Upper lobe of left lung (tissue), 6 donors: Measurements from ENCODE around the gene MTAP. TPM values are rescaled to one million over a fixed set of nuclear protein-coding genes. Genes with fewer than 3 reads are reported as not detected.

Experiments used
- ATAC-seq, 2 donors: fragments of 200-7000 bp; cut with Tn5 transposase; one replicate each; pipeline ENCODE4 v1.9.1; 2022; ENCODE audit warnings: mild to moderate bottlenecking in 2 of 2, moderate library complexity in 2 of 2; ENCODE audit not compliant: low FRiP score in 2 of 2
- DNase-seq, 2 donors: peaks; one replicate each; pipeline ENCODE4 v3.0.0-alpha.2; 2019 to 2020
- H3K27ac ChIP-seq, 4 donors: fragments of 200-600 bp; sonication (generic); one replicate each; pipeline ENCODE4 v1.5.1; 2016 to 2019
- H3K27me3 ChIP-seq, 4 donors: fragments of 200-600 bp; sonication (generic); one replicate each; pipeline ENCODE4 v1.5.1; 2017 to 2019
- H3K36me3 ChIP-seq, 4 donors: fragments of 200-600 bp; sonication (generic); one replicate each; pipeline ENCODE4 v1.5.1; 2016 to 2019
- H3K4me1 ChIP-seq, 4 donors: fragments of 200-600 bp; sonication (generic); one replicate each; pipeline ENCODE4 v1.5.1; 2018 to 2019
- H3K4me3 ChIP-seq, 4 donors: fragments of 200-600 bp; sonication (generic); one replicate each; pipeline ENCODE4 v1.5.1; 2017 to 2019; ENCODE audit warnings: mild to moderate bottlenecking in 2 of 4, moderate library complexity in 1 of 4
- H3K9me3 ChIP-seq, 4 donors: fragments of 200-600 bp; sonication (generic); one replicate each; pipeline ENCODE4 v1.5.1; 2018 to 2019
- EP300 ChIP-seq, 4 donors: sonication (generic); formaldehyde crosslinking; IDR thresholded peaks; one replicate each; pipeline ENCODE4 v1.5.1; 2017; ENCODE audit warnings: antibody characterized with exemption in 4 of 4, control low read depth in 2 of 4
- POLR2A ChIP-seq, 4 donors: fragments of 450-650 bp; IDR thresholded peaks; one replicate each; pipeline ENCODE4 v1.5.1; 2016 to 2017; ENCODE audit warnings: antibody characterized with exemption in 4 of 4, mild to moderate bottlenecking in 2 of 4
- POLR2AphosphoS5 ChIP-seq, 2 donors: sonication (generic); formaldehyde crosslinking; IDR thresholded peaks; one replicate each; pipeline ENCODE4 v1.5.1; 2017; ENCODE audit warnings: antibody characterized with exemption in 2 of 2
- WGBS, 2 donors: methylation state at CpG; one replicate each; pipeline ENCODE4 v1.1.5; 2017 to 2018; 5-methylcytosine and 5-hydroxymethylcytosine counted together
- total RNA-seq, 6 donors: library from RNA; depleted of rRNA in 4 of 6; stranded (reverse); fragments of >200 nt in 4 of 6; gene quantifications; one replicate each; pipeline versions ENCODE4 v1.1.0 to v1.2.1, GENCODE V29; 2016 to 2021
- TF ChIP-seq, protein P1 (sequence below), 6 experiments: fragments of 450-650 bp in 4 of 6; fragments of 200-600 bp in 2 of 6; sonication (generic) in 2 of 6; IDR thresholded peaks; one replicate each; pipeline ENCODE4 v1.5.1; 2016 to 2019; ENCODE audit warnings: antibody characterized with exemption in 6 of 6
- donor health status: DM: no; HTN: no; CAD: no; lungs with moderate emphysema.
- donor health status: DM: no; HTN: yes; CAD: no; lungs with severe emphysema.

Gene MTAP
- total RNA-seq, 6 donors from 2014 or later: 10.5 to 35.0 (median 25.7) TPM

DNA sequence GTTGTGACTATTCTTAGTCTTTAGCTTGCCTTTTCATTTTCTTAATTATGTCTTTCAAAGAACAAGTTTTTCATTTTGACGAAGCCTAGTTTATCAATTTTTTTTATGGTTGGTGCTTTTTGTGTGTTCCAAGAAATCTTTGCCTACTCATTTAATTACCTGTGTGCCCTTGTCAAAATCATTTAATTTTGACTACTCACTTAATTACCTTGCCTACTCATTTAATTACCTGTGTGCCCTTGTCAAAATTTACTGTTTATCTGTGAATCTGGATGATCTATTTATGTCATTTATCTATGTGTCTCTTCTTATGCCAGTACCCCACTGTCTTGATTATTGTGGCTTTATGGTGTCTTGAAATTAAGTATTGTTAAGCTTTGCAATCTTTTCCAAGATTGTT, 63.9 kb downstream of the MTAP start:
- Histone ChIP-seq H3K36me3 (peaks cover 0 to 27% (median 8%) of the 10 kb centered on the region in 4 donors), H3K27me3 (no peaks in the 10 kb centered on the region), H3K9me3 (no peaks in the 10 kb centered on the region), H3K4me3 (no peak overlapping the region), H3K27ac (no peak overlapping the region), H3K4me1 (no peaks in the 10 kb centered on the region)
- DNase-seq (no peak), ATAC-seq (no peak)
- no peak for TF ChIP-seq EP300 (IDR thresholded peaks at IDR 0.05)
- TF ChIP-seq POLR2AphosphoS5 (IDR thresholded peaks at IDR 0.05): no peak
- 91 to 93% methylated on average over 1 of the region's 1 CpG for WGBS, 2 donors

DNA sequence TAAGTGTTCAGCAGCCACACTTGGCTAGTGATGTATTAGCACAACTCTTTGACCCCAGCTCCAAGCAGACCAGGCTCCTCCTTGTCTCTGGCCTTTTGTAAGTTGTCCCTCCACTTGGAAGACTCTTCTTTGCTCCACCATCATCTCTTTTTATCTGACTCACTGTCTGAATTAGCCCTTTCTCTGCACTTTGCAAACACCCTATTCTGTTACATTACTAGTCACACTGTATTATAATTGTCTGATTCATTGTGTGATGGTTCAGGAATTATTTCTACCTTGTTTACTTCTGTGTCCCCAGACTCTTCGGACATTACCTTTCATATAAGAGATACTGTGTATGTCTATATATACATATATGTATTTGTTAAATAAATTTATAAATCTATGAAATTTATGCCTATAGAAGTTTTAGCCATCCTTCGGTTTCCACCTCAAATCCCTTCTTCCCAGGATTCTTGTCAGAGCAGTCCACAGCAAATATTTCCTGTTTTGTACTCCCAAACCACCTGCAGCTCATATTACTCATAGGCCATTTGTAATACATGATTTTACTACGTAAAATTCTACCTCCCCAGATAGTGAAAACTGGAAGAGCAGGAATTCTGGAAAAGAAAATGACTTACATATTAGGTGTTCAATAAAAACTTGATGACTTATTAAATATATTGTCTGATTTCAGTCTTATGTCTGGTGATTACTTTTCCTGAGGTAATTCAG, 69.0 kb downstream of the MTAP start:
- 93 to 98% methylated on average over 3 of the region's 3 CpGs for WGBS, 2 donors
- Histone ChIP-seq H3K27me3 (no peaks in the 10 kb centered on the region), H3K36me3 (no peaks in the 10 kb centered on the region), H3K4me3 (no peak overlapping the region), H3K4me1 (no peaks in the 10 kb centered on the region), H3K9me3 (no peaks in the 10 kb centered on the region), H3K27ac (no peak overlapping the region)
- DNase-seq: no peak
- ATAC-seq: no peak
- TF ChIP-seq EP300 (IDR thresholded peaks at IDR 0.05) (no peak), POLR2AphosphoS5 (IDR thresholded peaks at IDR 0.05) (no peak), POLR2A (IDR thresholded peaks at IDR 0.05) (no peak)
- TF ChIP-seq, protein P1, sequence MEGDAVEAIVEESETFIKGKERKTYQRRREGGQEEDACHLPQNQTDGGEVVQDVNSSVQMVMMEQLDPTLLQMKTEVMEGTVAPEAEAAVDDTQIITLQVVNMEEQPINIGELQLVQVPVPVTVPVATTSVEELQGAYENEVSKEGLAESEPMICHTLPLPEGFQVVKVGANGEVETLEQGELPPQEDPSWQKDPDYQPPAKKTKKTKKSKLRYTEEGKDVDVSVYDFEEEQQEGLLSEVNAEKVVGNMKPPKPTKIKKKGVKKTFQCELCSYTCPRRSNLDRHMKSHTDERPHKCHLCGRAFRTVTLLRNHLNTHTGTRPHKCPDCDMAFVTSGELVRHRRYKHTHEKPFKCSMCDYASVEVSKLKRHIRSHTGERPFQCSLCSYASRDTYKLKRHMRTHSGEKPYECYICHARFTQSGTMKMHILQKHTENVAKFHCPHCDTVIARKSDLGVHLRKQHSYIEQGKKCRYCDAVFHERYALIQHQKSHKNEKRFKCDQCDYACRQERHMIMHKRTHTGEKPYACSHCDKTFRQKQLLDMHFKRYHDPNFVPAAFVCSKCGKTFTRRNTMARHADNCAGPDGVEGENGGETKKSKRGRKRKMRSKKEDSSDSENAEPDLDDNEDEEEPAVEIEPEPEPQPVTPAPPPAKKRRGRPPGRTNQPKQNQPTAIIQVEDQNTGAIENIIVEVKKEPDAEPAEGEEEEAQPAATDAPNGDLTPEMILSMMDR (IDR thresholded peaks at IDR 0.05): no peak

DNA sequence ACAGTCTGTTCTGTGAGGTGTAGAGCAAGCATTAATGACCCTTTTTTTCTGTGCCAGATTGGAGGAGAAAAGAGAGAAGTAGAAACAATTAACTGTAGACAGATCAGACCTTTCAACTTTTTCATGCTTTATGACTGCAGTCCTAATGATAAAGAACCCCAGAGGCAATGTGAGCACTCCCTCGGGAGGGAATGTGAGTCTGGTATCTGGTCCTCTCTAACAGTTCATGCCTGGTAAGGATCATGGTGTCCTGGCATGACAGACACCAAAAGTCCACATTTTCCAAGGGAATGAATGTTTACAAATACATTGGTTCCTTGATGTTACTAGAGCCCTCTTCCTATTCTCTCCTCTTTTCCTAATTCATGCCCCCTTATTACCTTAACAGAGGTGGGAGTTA, 70.3 kb downstream of the MTAP start:
- H3K36me3 ChIP-seq: peaks cover 0 to 3% (median 0%) of the 10 kb centered on the region in 4 donors
- no peak overlapping the region for H3K4me3 ChIP-seq
- no peak overlapping the region for H3K27ac ChIP-seq
- 84 to 93% methylated on average over 1 of the region's 1 CpG for WGBS, 2 donors
- no peak for ATAC-seq
- H3K4me1 ChIP-seq: no peaks in the 10 kb centered on the region
- no peak for DNase-seq
- H3K9me3 ChIP-seq: no peaks in the 10 kb centered on the region
- TF ChIP-seq POLR2A (IDR thresholded peaks at IDR 0.05) (no peak), EP300 (IDR thresholded peaks at IDR 0.05) (no peak), POLR2AphosphoS5 (IDR thresholded peaks at IDR 0.05) (no peak)
- TF ChIP-seq, protein P1 (IDR thresholded peaks at IDR 0.05): no peak
- H3K27me3 ChIP-seq: no peaks in the 10 kb centered on the region

DNA sequence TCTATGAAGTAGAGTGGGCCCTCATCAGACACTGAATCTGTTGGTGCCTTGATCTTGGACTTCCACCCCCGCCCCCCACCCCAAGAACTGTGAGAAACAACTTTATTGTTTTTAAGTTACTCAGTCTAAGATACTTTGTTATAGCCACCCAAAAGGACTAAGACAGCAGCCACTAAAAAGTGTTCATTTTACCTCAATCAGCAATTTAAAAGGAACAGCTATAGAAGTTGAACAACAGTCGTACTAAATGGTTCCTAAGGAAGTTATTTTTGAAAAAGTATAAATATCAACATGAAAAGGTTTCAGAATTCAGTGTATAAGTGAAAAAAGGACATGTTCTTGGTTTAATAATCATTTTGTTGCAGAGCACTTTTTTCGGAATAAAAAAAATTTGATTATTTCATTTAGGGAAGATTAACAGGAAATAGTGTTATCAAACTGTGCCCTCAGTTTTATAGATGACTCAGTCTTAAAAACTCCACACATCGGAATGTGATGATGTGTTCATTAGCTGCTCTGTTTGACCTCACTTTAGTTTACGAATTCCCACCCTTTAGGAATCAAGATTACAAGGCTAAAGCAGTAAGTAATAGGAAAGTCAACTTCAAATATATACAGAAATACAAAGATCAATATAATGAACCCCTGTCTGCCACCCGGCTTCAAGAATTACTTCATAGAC, 71.2 kb downstream of the MTAP start:
- Histone ChIP-seq H3K36me3 (peaks cover 0 to 3% (median 0%) of the 10 kb centered on the region in 4 donors), H3K4me1 (no peaks in the 10 kb centered on the region), H3K27ac (no peak overlapping the region), H3K27me3 (no peaks in the 10 kb centered on the region), H3K9me3 (no peaks in the 10 kb centered on the region), H3K4me3 (no peak overlapping the region)
- DNase-seq (no peak), ATAC-seq (peak in 1 of 2 donors; percentile 58)
- TF ChIP-seq, protein P1 (IDR thresholded peaks at IDR 0.05): no peak
- TF ChIP-seq POLR2A (IDR thresholded peaks at IDR 0.05): no peak
- WGBS, 2 donors: 91 to 92% methylated on average over 6 of the region's 6 CpGs

DNA sequence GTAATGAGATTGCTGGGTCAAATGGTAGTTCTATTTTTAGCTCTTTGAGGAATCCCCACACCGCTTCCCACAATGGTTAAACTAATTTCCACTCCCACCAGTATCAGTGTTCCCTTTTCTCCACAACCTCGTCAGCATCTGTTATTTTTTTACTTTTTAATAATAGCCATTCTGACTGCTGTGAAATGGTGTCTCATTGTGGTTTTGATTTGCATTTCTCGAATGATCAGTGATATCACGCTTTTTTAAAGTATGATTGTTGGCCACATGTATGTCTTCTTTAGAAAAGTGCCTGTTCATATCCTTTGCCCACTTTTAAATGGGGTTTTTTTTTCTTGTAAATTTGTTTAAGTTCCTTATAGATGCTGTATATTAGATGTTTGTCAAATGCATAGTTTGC, 73.5 kb downstream of the MTAP start:
- no peak overlapping the region for H3K27ac ChIP-seq
- TF ChIP-seq, protein P1 (IDR thresholded peaks at IDR 0.05): no peak
- TF ChIP-seq EP300 (IDR thresholded peaks at IDR 0.05) (no peak), POLR2AphosphoS5 (IDR thresholded peaks at IDR 0.05) (no peak), POLR2A (IDR thresholded peaks at IDR 0.05) (no peak)
- DNase-seq: no peak
- WGBS, 2 donors: 95 to 98% methylated on average over 4 of the region's 4 CpGs
- peaks cover 0 to 3% (median 0%) of the 10 kb centered on the region in 4 donors for H3K36me3 ChIP-seq
- no peaks in the 10 kb centered on the region for H3K4me1 ChIP-seq
- no peak overlapping the region for H3K4me3 ChIP-seq
- H3K27me3 ChIP-seq: no peaks in the 10 kb centered on the region
- no peak for ATAC-seq
- H3K9me3 ChIP-seq: peaks cover 0 to 3% (median 0%) of the 10 kb centered on the region in 4 donors
